ENCODE results near the gene SORCS1. TPM values are rescaled to one million over a fixed set of nuclear protein-coding genes. Genes with fewer than 3 reads are reported as not detected.

The SORCS1 gene
- total RNA-seq, 1 experiment from 2014 or later: not detected

- no peak for DNase-seq (ENCODE audit: low spot score)
Observed at GRCh38 chr10:107104026-107104652, 60.4 kb downstream of the SORCS1 start.

DNA sequence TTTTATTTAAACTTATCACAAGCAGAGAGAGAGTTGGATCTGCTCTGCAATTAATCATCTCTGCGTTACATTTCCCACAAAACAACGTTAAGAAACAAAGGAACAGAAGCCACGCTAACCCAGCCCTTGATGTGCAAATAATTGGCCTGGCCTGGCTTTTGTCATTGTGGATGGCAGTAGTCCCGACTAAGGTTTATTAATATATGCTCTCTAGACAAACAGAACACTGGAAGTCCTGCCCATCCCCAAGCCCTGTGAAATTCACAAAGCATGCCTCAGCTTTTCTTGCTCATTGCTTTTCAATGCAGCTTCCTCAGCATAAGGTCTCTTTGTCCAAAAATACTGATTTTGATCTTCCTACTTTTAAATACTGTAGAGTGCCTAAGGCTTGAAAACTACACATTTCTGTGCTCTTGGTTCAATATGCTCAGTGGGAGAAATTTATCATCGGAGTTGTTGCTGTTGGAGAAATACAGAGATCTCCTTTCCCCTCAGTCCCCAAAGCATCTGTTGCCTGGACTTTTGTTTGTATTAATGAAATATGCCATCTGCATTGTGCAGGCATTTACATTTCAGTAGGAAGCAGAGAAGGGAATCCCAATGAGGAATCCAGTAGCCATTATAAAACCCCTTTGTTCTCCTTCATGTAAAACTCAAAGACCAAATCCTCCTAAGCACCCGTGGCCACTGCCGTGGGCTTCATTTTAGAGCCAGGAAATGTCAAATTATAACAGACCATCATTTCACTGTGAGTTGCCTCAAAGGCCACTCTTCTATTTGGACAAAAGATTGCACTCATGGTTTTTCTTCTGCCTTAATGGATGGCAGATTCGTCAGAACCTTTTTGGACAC, 61.1 kb downstream of the SORCS1 start:
- DNase-seq (ENCODE audit: low spot score): no peak

- DNase-seq (ENCODE audit: low spot score): no peak
Observed at GRCh38 chr10:107098326-107098725, 66.2 kb downstream of the SORCS1 start.

DNA sequence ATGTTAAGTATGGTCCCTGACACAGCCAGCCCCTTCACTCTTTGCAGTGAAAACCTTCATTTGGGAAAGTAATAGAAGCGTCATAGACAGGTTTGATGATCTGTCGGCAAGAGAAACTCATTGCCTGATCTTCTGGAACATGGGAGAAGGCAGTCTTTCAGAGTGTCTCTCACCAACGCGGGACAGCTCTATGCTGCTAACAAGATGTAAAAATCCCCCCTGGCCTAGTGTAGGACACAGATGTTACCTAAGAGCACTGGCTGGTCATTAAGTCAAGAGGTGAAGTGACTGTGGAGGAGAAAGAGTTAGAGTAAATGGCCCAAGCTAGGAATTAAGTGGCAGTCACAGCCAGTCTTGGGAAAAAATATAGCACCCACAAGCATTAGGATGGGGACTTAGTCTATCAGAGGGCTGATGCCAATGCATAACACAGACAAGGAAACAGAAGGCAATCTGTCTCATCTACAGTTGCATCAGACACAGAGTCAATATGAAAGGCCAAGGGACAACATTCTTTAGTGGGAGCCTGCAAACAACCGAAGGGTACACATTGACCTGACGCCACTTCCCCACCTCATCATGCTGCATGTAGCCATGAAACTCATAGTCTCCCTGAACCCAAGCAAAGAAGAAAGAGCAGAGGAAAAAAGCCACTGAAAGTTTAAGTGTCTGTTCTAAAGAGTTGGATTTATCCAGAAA, 69.5 kb downstream of the SORCS1 start:
- no peak for DNase-seq (ENCODE audit: low spot score)

- DNase-seq (ENCODE audit: low spot score): no peak
Observed at GRCh38 chr10:107092321-107092720, 72.2 kb downstream of the SORCS1 start.

GRCh38 chr10:107091126-107091525, 73.4 kb downstream of the SORCS1 start:
- no peak for DNase-seq (ENCODE audit: low spot score)

DNA sequence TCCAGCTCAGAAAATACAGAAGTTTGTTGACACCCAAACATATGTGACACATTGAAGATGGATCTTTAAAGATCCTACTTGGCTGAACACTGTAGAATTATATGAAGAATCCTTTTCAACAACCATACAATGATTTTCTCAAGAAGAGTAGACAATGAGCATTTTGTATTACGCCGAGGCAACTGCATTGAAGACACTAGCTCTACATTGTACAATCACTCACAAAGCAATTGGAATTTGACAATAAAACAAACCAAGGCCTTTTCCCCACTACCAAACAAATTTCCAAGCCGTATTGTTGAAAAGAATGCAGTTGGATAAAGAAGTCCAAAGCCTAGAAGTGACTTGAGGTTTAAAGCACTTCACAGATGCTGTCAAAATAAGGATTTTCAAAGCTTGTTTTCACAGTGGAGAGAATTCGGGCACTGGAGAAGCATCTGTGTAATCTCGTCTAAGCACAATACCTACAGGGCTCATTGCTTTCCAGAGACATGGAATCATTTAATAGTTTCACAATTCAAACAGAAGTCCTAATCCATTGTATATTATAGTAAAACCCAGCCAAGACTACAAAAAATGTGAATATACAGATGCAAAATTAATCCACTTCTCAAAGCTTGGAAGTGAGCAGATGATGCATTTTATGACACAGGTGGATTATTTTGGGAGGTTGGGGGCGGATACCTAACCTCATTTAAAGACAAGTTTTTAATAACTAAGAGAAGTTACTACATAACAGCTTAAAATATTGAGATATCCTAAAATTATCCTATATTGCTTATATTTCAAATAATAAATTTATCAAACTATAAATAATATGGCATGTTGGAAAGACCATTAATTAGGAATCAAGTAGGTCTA, 78.6 kb downstream of the SORCS1 start:
- DNase-seq (ENCODE audit: low spot score): no peak

DNA sequence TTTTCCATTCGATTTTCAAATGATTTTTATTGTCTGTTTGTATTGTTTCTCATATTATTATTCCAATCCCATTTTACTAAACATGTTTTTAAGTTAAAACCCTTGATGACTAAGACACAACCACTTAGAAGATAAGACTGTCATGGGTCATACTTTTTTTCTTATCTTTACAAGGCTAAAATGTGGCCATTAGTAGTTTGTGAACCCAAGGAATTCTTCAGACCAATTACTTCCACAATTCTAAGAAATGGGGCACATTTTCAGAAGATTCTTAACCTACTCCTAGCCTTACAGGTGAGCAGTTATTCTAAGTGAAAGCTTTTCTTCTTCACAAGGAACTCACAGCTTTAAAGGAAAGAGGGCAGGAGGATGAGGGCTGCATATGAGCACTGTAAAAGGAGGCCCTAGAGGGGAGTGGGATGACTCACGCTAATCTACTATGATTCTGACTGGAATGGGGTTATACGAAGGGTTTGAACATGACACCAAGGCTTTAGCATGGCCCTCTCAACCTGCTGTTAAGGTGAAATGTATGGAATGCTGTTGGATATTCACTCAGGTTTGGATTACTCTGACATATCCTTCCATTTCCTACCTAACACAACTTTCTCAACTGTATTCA, 81.0 kb downstream of the SORCS1 start:
- DNase-seq (ENCODE audit: low spot score): no peak

DNA sequence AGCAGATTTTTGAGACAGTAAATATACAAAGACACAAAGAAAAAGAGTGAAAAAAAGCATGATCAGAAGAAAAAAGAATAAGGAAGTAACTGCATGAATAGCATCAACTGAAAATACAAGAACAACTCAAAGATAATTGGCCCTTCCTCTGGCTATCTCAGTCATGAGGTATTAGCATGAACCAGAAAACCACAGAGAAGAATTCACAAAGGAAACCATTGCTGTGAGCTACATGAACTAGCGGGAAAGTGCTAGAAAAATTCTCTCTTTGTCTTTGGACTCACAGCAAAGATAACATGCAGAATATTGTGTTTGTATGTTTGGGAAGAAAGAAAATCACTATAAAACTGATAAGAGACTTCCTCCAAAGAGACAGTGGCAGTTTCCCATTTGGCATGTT, 82.9 kb downstream of the SORCS1 start:
- DNase-seq (ENCODE audit: low spot score): no peak

GRCh38 chr10:107075117-107075516, 89.4 kb downstream of the SORCS1 start:
- no peak for DNase-seq (ENCODE audit: low spot score)

- DNase-seq (ENCODE audit: low spot score): no peak
Observed at GRCh38 chr10:107072786-107073185, 91.7 kb downstream of the SORCS1 start.

DNA sequence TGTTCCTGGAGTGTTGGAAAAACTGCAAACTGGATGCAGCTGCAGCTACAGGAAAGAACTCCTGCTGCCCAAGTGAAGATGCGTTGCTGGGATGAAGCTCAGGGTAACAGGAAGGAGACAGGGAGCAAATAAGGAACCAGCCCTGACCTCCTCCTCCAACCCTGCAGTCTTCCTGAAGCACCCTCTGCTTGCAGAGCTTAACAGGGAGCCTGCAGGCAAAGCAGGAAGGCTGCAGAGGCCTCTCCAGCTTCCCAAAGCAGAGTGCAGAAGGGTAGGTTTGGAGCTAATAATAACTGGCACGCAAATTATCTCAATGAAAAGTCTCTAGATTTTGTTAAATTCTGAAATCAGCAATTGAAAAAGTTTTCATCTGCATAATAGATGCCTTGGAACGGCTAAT, 92.5 kb downstream of the SORCS1 start:
- no peak for DNase-seq (ENCODE audit: low spot score)

- DNase-seq (ENCODE audit: low spot score): no peak
Observed at GRCh38 chr10:107071301-107071700, 93.2 kb downstream of the SORCS1 start.

DNA sequence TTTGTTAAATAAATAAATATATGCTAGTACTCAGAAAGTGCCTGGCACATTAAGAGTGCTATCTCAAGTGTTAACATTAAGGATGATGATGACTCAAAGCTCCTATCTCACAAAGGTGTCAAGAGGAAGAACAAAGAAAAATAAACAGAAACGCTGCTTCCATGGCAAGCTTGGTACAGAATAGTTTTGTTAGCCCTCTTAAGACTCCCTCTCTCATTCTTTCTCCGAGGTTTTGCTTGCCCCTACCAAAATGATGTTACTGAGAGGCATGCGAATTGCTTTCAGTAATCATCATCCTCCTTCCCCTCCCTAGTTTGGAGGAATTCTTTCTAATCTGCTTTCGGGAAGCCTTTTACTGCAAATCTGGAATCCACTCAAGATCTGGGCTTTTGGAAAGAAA, 96.7 kb downstream of the SORCS1 start:
- no peak for DNase-seq (ENCODE audit: low spot score)

DNA sequence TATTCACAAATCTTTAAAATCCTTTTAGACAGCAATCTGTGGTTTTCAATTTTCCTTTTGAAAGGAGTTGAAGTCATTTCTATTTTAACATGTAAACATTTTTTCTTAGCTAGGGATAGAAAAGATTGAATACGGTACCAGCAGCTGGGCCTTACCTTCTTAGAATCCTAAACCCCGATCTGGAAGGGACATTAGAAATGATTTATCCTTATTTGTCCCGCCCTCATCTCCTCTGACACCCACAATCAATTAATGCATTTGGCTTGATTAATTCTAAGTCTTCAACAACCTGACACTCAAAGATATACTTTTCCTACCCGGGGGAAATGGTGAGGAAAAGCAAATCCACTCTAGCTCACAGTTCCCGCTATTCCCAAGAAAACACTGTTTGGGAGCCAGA, 100.4 kb downstream of the SORCS1 start:
- DNase-seq (ENCODE audit: low spot score): no peak

- DNase-seq (ENCODE audit: low spot score): no peak
Observed at GRCh38 chr10:107059872-107060271, 104.6 kb downstream of the SORCS1 start.

DNA sequence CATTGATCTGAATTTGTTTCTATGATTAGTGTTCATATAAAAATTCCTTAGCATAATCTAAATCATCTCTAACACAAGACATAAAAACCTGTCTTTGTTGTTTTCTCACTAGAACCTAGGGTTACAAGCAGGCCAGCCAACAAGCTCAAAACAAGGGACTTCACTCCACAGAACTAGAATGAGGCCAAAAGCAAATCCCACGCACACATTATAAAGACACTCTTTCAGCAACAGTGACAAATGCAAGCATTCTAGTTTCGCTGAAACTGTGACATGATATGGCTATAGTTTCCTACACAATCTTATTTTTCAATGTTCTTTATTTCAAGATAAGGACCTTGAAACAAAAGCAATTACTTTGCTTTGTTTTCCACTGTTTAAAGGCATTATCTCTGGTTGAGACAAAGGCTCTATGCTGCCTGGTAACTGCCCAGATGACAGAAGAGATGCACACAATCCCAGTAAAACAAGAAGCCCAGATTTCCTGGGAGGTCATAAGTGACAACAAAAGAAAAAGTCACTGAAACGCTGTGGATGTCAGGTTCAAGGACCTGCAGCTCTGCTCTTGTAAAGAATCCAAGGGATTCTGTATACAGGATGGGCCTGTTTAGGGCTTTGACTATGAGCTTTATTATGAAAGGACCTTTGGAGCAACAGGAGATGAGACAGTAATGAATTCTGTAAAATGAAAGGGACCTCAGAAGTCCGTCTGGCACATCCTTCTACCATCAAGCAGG, 105.3 kb downstream of the SORCS1 start:
- no peak for DNase-seq (ENCODE audit: low spot score)

DNA sequence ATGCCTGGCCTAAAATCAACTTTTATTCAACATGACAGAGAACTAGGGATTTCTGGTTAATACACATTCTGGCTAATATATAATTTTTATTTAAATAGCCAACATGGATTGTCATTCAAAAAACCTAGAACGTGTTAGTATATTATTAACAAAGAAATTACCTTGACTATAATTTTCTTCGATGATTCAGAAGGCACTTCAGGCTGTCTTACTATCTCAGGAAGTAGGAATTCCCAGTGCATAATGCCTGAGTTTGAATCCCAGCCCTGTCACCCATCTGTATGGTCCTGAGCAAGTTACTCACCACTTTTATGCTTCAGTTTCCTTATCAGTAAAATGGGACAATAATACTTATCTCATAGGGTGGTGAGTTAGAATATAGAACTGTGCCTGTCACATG, 106.2 kb downstream of the SORCS1 start:
- DNase-seq (ENCODE audit: low spot score): no peak

DNA sequence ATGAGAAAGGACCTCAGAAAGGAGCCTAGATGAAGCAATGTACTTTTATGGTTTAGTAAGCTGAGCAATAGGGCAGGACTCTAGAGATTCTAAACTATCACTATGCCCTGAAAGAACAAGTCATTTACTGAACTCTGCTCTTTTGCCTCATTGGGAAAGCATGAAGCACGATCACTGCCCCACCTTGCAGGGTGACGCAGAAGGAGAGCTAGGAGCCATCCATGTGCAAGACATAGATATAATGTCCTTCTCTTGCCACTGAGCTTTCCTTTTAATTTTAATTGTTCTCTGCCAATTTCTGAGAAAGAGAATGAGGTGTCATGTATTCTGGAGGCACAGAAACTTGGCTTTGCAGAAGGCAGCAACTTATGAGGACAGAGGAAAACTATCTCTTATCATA, 108.3 kb downstream of the SORCS1 start:
- no peak for DNase-seq (ENCODE audit: low spot score)

DNA sequence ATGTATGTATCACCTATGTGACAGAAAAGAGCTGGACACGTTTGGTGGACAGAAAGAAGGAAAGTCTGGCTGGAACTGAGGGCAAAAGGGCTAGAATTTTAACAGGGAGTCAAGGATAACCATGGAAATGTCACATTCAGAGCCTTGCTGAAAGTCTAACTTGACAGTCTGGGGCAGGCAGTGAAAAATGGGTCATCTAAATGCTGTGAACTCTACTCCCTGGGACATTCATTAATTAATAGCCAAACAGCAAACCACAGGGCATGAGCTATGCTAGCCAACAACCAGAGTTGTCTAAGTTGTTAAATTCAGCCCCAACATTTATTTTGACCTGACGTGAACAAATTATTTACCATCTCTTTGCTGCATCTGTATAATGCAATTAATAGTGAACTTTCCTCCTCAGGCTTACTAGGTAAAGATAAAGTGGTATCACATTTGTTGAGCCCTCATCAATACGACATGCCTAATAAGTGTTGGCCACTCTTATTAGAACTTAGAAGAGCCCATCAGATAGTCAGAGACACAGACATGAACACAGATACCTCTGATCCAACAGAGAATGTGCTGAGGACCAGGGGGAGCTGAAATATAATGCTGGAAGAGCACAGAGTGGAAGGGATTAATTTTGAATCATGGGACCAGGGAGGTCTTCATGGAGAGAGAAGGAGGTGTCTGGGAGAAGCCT, 109.9 kb downstream of the SORCS1 start:
- no peak for DNase-seq (ENCODE audit: low spot score)
